OCI-LY3 (cell line): ENCODE results near the gene FEV.

Experiments used
- H2AFZ ChIP-seq: fragments of 200-600, 300-600 bp; shearing (Covaris generic); 2 replicates; pipeline ENCODE4 v1.6.0; 2014; ENCODE audit warnings: antibody characterized with exemption, low read depth, low read length
- H3K27ac ChIP-seq: fragments of 200-600, 300-600 bp; sonication (generic); 2 replicates; pipeline ENCODE4 v1.5.1; 2014; ENCODE audit warnings: mild to moderate bottlenecking, low read length, moderate library complexity, mixed read lengths
- H3K27me3 ChIP-seq: fragments of 200-600, 300-600 bp; sonication (generic); 2 replicates; pipeline ENCODE4 v1.6.1; 2014; ENCODE audit warnings: low read depth, low read length, mixed read lengths
- H3K36me3 ChIP-seq: fragments of 200-600, 300-600 bp; sonication (generic); replicated peaks from 2 replicates; pipeline ENCODE3; 2014; ENCODE audit warnings: low read depth, low read length, mixed read lengths
- H3K4me1 ChIP-seq: fragments of 300-600, 200-600 bp; sonication (generic); 2 replicates; pipeline ENCODE4 v1.6.1; 2014; ENCODE audit warnings: low read length, mixed read lengths
- H3K4me2 ChIP-seq: fragments of 200-600, 300-600 bp; sonication (generic); 2 replicates; pipeline ENCODE4 v1.6.1; 2014; ENCODE audit warnings: low read length, mixed read lengths
- H3K4me3 ChIP-seq: fragments of 300-600, 200-600 bp; sonication (generic); 2 replicates; pipeline ENCODE4 v1.5.1; 2014; ENCODE audit warnings: antibody characterized with exemption, mild to moderate bottlenecking, low read length, moderate library complexity
- H3K79me2 ChIP-seq: fragments of 300-600, 200-600 bp; shearing (Covaris generic); 2 replicates; pipeline ENCODE4 v1.6.1; 2014; ENCODE audit warnings: mild to moderate bottlenecking, low read length, mixed read lengths
- H3K9ac ChIP-seq: fragments of 300-600, 200-600 bp; shearing (Covaris generic); 2 replicates; pipeline ENCODE4 v1.6.0; 2014; ENCODE audit warnings: mild to moderate bottlenecking, low read length, moderate library complexity
- H3K9me3 ChIP-seq: fragments of 200-600, 300-600 bp; shearing (Covaris generic); 2 replicates; pipeline ENCODE4 v1.6.1; 2014; ENCODE audit warnings: low read length, mixed read lengths; ENCODE audit not compliant: insufficient read depth
- H4K20me1 ChIP-seq: fragments of 200-600, 300-600 bp; sonication (generic); 2 replicates; pipeline ENCODE4 v1.6.1; 2016; ENCODE audit warnings: low read length, mixed read lengths; ENCODE audit not compliant: insufficient read depth
- EZH2phosphoT487 ChIP-seq: fragments of 200-600 bp; shearing (Covaris generic); IDR thresholded peaks from 2 replicates; pipeline ENCODE4 v1.6.1; 2018; ENCODE audit warnings: antibody characterized with exemption, mixed run types, low read depth
- TF ChIP-seq, protein P1 (sequence below): fragments of 200-600, 300-600 bp; sonication (generic); IDR thresholded peaks from 2 replicates; pipeline ENCODE4 v1.5.1; 2014; ENCODE audit warnings: antibody characterized with exemption, low read length, low read depth

FEV gene

GRCh38 chr2:218962859-218963492 lies 22.0 kb downstream of the FEV start:
- Histone ChIP-seq H3K79me2 (no peaks in the 10 kb centered on the region), H2AFZ (no peak overlapping the region), H3K4me2 (no peak overlapping the region), H3K27me3 (no peaks in the 10 kb centered on the region), H3K4me3 (no peak overlapping the region), H4K20me1 (no peaks in the 10 kb centered on the region), H3K36me3 (no peaks in the 10 kb centered on the region), H3K27ac (no peak overlapping the region), H3K9ac (no peak overlapping the region), H3K4me1 (peaks cover 5% of the 10 kb centered on the region; the same call in 1 of the 2 replicates), H3K9me3 (no peaks in the 10 kb centered on the region)
- TF ChIP-seq, protein P1, sequence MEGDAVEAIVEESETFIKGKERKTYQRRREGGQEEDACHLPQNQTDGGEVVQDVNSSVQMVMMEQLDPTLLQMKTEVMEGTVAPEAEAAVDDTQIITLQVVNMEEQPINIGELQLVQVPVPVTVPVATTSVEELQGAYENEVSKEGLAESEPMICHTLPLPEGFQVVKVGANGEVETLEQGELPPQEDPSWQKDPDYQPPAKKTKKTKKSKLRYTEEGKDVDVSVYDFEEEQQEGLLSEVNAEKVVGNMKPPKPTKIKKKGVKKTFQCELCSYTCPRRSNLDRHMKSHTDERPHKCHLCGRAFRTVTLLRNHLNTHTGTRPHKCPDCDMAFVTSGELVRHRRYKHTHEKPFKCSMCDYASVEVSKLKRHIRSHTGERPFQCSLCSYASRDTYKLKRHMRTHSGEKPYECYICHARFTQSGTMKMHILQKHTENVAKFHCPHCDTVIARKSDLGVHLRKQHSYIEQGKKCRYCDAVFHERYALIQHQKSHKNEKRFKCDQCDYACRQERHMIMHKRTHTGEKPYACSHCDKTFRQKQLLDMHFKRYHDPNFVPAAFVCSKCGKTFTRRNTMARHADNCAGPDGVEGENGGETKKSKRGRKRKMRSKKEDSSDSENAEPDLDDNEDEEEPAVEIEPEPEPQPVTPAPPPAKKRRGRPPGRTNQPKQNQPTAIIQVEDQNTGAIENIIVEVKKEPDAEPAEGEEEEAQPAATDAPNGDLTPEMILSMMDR: no peak
- no peak for TF ChIP-seq EZH2phosphoT487

- H3K36me3 ChIP-seq: no peaks in the 10 kb centered on the region
- H3K27ac ChIP-seq: no peak overlapping the region
- H3K4me2 ChIP-seq: no peak overlapping the region
Measured at GRCh38 chr2:218961651-218962570, 23.1 kb downstream of the FEV start.

GRCh38 chr2:218961229-218961628 lies 23.8 kb downstream of the FEV start:
- H3K27ac ChIP-seq: no peak overlapping the region
- H4K20me1 ChIP-seq: no peaks in the 10 kb centered on the region
- no peaks in the 10 kb centered on the region for H3K36me3 ChIP-seq
- peaks cover 5% of the 10 kb centered on the region; the same call in 1 of the 2 replicates for H3K4me1 ChIP-seq
- no peaks in the 10 kb centered on the region for H3K79me2 ChIP-seq
- no peaks in the 10 kb centered on the region for H3K27me3 ChIP-seq
- no peak overlapping the region for H3K9ac ChIP-seq
- no peak overlapping the region for H2AFZ ChIP-seq
- no peak overlapping the region for H3K4me2 ChIP-seq
- no peaks in the 10 kb centered on the region for H3K9me3 ChIP-seq
- no peak overlapping the region for H3K4me3 ChIP-seq
- TF ChIP-seq, protein P1: no peak
- no peak for TF ChIP-seq EZH2phosphoT487

More at GRCh38 chr2:218961651-218962570, 23.1 kb downstream of the FEV start:
- Histone ChIP-seq H3K4me1 (peaks cover 5% of the 10 kb centered on the region; the same call in 1 of the 2 replicates), H3K4me3 (no peak overlapping the region), H2AFZ (no peak overlapping the region), H3K9me3 (no peaks in the 10 kb centered on the region), H3K79me2 (no peaks in the 10 kb centered on the region), H3K27me3 (no peaks in the 10 kb centered on the region), H3K9ac (no peak overlapping the region), H4K20me1 (no peaks in the 10 kb centered on the region)
- no peak for TF ChIP-seq EZH2phosphoT487
- TF ChIP-seq, protein P1: no peak
